GM18907 (cell line): Measurements from ENCODE around the gene IPMK.
"Not testable (repeated sequence)": the region's sequence is repeated elsewhere in the genome, so short reads cannot be mapped to it uniquely, and the experiment has no call there.

Experiments used
- ATAC-seq: cut with Tn5 transposase; IDR thresholded peaks from one replicate; pipeline ENCODE4 v1.9.1; 2021; ENCODE audit warnings: mild to moderate bottlenecking, moderate library complexity; ENCODE audit not compliant: unreplicated experiment

Gene IPMK

GRCh38 chr10:58268454-58268945 lies 806 bp upstream of the IPMK start:
- ATAC-seq, result peak; percentile 1

GRCh38 chr10:58266826-58267712 lies 625 bp downstream of the IPMK start:
- ATAC-seq, result peak; percentile 23

- peak; percentile 8 for ATAC-seq
Measured at GRCh38 chr10:58266003-58266825, 1.5 kb downstream of the IPMK start.

- no peak for ATAC-seq
Measured at GRCh38 chr10:58265249-58265648, 2.4 kb downstream of the IPMK start.

GRCh38 chr10:58264780-58265179 lies 2.9 kb downstream of the IPMK start:
- ATAC-seq, result no peak

GRCh38 chr10:58262766-58263165 lies 4.9 kb downstream of the IPMK start:
- ATAC-seq, result no peak

GRCh38 chr10:58260334-58260733 lies 7.4 kb downstream of the IPMK start:
- no peak for ATAC-seq

- no peak for ATAC-seq
Measured at GRCh38 chr10:58258977-58259692, 8.6 kb downstream of the IPMK start.

GRCh38 chr10:58256013-58256780 lies 11.5 kb downstream of the IPMK start:
- ATAC-seq, result not testable (repeated sequence)

GRCh38 chr10:58254644-58255043 lies 13.1 kb downstream of the IPMK start:
- ATAC-seq, result no peak

GRCh38 chr10:58253184-58253583 lies 14.5 kb downstream of the IPMK start:
- no peak for ATAC-seq

- not testable (repeated sequence) for ATAC-seq
Measured at GRCh38 chr10:58244666-58245065, 23.0 kb downstream of the IPMK start.

- not testable (repeated sequence) for ATAC-seq
Measured at GRCh38 chr10:58244242-58244641, 23.5 kb downstream of the IPMK start.

- ATAC-seq, result not testable (repeated sequence)
Measured at GRCh38 chr10:58243801-58244200, 23.9 kb downstream of the IPMK start.

- no peak for ATAC-seq
Measured at GRCh38 chr10:58243269-58243668, 24.4 kb downstream of the IPMK start.

GRCh38 chr10:58241346-58241745 lies 26.3 kb downstream of the IPMK start:
- ATAC-seq, result no peak

GRCh38 chr10:58240531-58240930 lies 27.2 kb downstream of the IPMK start:
- no peak for ATAC-seq

- no peak for ATAC-seq
Measured at GRCh38 chr10:58239561-58240169, 28.0 kb downstream of the IPMK start.

- no peak for ATAC-seq
Measured at GRCh38 chr10:58237014-58237834, 30.5 kb downstream of the IPMK start.
